GM18870 (cell line): Measurements from ENCODE around the gene DSCAM.

Experiments used
- ATAC-seq: cut with Tn5 transposase; IDR thresholded peaks from one replicate; pipeline ENCODE4 v1.9.1; 2021; ENCODE audit warnings: moderate library complexity; ENCODE audit not compliant: unreplicated experiment

The DSCAM gene

GRCh38 chr21:39965026-39965425 lies 881.9 kb downstream of the DSCAM start:
- ATAC-seq, result no peak

- ATAC-seq, result no peak
Observed at GRCh38 chr21:39961251-39961650, 885.7 kb downstream of the DSCAM start.
